HG02610 (cell line): ENCODE data around the gene SOX6.
"Not testable (repeated sequence)": the region's sequence is repeated elsewhere in the genome, so short reads cannot be mapped to it uniquely, and the experiment has no call there.

Source experiments
- ATAC-seq: cut with Tn5 transposase; IDR thresholded peaks from one replicate; pipeline ENCODE4 v1.9.1; 2021; ENCODE audit warnings: mild to moderate bottlenecking, moderate library complexity; ENCODE audit not compliant: unreplicated experiment

SOX6 gene

GRCh38 chr11:16155448-16155847 is 200.9 kb downstream of the SOX6 start:
- ATAC-seq, result no peak

- no peak for ATAC-seq
Observed at GRCh38 chr11:16154715-16155396, 201.5 kb downstream of the SOX6 start.

- ATAC-seq, result no peak
Observed at GRCh38 chr11:16153951-16154350, 202.4 kb downstream of the SOX6 start.

- ATAC-seq, result no peak
Observed at GRCh38 chr11:16151138-16151537, 205.2 kb downstream of the SOX6 start.

GRCh38 chr11:16149476-16149875 is 206.9 kb downstream of the SOX6 start:
- ATAC-seq, result no peak

- ATAC-seq, result no peak
Observed at GRCh38 chr11:16148301-16148931, 207.9 kb downstream of the SOX6 start.

- ATAC-seq, result not testable (repeated sequence)
Observed at GRCh38 chr11:16146980-16147379, 209.4 kb downstream of the SOX6 start.

- not testable (repeated sequence) for ATAC-seq
Observed at GRCh38 chr11:16141614-16142013, 214.7 kb downstream of the SOX6 start.

- ATAC-seq, result not testable (repeated sequence)
Observed at GRCh38 chr11:16141162-16141561, 215.2 kb downstream of the SOX6 start.

GRCh38 chr11:16136792-16137390 is 219.5 kb downstream of the SOX6 start:
- no peak for ATAC-seq

- no peak for ATAC-seq
Observed at GRCh38 chr11:16133867-16134266, 222.5 kb downstream of the SOX6 start.

GRCh38 chr11:16127732-16128131 is 228.6 kb downstream of the SOX6 start:
- no peak for ATAC-seq

GRCh38 chr11:16126362-16126761 is 230.0 kb downstream of the SOX6 start:
- ATAC-seq, result no peak

- no peak for ATAC-seq
Observed at GRCh38 chr11:16125796-16126195, 230.6 kb downstream of the SOX6 start.

- ATAC-seq, result no peak
Observed at GRCh38 chr11:16124390-16124789, 232.0 kb downstream of the SOX6 start.

- ATAC-seq, result no peak
Observed at GRCh38 chr11:16121853-16122252, 234.5 kb downstream of the SOX6 start.

GRCh38 chr11:16120008-16120407 is 236.3 kb downstream of the SOX6 start:
- ATAC-seq, result no peak

GRCh38 chr11:16117989-16118756 is 238.2 kb downstream of the SOX6 start:
- no peak for ATAC-seq

GRCh38 chr11:16114978-16115871 is 241.1 kb downstream of the SOX6 start:
- ATAC-seq, result no peak

- ATAC-seq, result no peak
Observed at GRCh38 chr11:16114431-16114830, 241.9 kb downstream of the SOX6 start.

GRCh38 chr11:16111690-16112089 is 244.7 kb downstream of the SOX6 start:
- ATAC-seq, result no peak
